ENCODE data around the gene VDAC1. TPM values are rescaled to one million over a fixed set of nuclear protein-coding genes. Genes with fewer than 3 reads are reported as not detected.

VDAC1 gene
- total RNA-seq, 2 experiments from 2014 or later = 157 to 247 TPM

DNA sequence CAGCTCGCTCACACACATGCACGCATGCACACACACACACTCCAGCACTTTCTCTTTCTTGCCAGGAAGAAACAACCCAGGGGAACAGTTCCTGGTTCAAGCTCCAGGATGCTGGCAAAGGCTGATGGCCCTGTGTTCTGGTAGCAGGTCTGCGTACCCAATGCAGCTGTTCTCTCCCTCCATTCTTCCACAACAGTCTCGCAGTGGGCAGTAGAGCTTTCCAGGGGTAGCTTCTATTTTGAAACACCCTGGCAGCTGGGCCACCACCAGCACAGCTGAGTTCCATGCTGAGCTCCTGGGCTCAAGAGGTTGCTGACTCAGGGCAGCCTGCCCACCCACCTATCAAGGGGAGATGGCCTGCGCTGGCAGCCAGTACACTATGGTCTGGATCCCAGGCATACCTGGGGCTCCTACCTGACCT is 4.7 kb downstream of the VDAC1 start:
- H3K4me2 ChIP-seq (ENCODE audit: low read length) = no peak overlapping the region
- no peak for DNase-seq (ENCODE audit: low spot score)
- CTCF ChIA-PET (ENCODE audit: unreplicated experiment) = interaction anchor here (0.6 kb wide), 1 partner anchor 39 kb away, joined by 3 read pairs; no protein-coding TSS in a partner anchor
- no peak for TF ChIP-seq EZH2phosphoT487 (IDR thresholded peaks at IDR 0.05; ENCODE audit: borderline replicate concordance, low read depth, low read length)
- TF ChIP-seq, protein P1, sequence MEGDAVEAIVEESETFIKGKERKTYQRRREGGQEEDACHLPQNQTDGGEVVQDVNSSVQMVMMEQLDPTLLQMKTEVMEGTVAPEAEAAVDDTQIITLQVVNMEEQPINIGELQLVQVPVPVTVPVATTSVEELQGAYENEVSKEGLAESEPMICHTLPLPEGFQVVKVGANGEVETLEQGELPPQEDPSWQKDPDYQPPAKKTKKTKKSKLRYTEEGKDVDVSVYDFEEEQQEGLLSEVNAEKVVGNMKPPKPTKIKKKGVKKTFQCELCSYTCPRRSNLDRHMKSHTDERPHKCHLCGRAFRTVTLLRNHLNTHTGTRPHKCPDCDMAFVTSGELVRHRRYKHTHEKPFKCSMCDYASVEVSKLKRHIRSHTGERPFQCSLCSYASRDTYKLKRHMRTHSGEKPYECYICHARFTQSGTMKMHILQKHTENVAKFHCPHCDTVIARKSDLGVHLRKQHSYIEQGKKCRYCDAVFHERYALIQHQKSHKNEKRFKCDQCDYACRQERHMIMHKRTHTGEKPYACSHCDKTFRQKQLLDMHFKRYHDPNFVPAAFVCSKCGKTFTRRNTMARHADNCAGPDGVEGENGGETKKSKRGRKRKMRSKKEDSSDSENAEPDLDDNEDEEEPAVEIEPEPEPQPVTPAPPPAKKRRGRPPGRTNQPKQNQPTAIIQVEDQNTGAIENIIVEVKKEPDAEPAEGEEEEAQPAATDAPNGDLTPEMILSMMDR (conservative IDR thresholded peaks at IDR 0.05; ENCODE audit: low read length) = no peak
- H3K4me1 ChIP-seq (ENCODE audit: insufficient read depth, low read length, poor library complexity, severe bottlenecking) = peaks cover 47% of the 10 kb centered on the region
- no peak overlapping the region for H3K4me3 ChIP-seq (ENCODE audit: low read depth, low read length, poor library complexity, severe bottlenecking)
- no TSS peak for BruUV-seq (replicated peaks)
- H3K27ac ChIP-seq (ENCODE audit: low read depth, low read length, poor library complexity, severe bottlenecking) = no peak overlapping the region
- intact Hi-C loops (cut with micrococcal nuclease; ENCODE audit: unreplicated experiment) = no loop called here
- H3K36me3 ChIP-seq (ENCODE audit: insufficient read depth, low read length) = peaks cover 54% of the 10 kb centered on the region
- H4K20me1 ChIP-seq (ENCODE audit: insufficient read depth, low read length) = 0 out of 2 replicates have a peak, but pooled peaks cover 16% of the 10 kb centered on the region
- peaks cover 88% of the 10 kb centered on the region for H3K79me2 ChIP-seq (ENCODE audit: insufficient read depth, low read depth, low read length)
- POLR2A ChIA-PET = interaction anchor here (0.9 to 1.5 kb wide), 2 partner anchors 9 to 50 kb away, joined by 3 read pairs; no protein-coding TSS in a partner anchor
- no peaks in the 10 kb centered on the region for H3K9me2 ChIP-seq (ENCODE audit: insufficient read depth, low read length)
- H2AFZ ChIP-seq (ENCODE audit: low read length) = no peak overlapping the region
- H3K9me3 ChIP-seq (ENCODE audit: low read length) = no peaks in the 10 kb centered on the region

DNA sequence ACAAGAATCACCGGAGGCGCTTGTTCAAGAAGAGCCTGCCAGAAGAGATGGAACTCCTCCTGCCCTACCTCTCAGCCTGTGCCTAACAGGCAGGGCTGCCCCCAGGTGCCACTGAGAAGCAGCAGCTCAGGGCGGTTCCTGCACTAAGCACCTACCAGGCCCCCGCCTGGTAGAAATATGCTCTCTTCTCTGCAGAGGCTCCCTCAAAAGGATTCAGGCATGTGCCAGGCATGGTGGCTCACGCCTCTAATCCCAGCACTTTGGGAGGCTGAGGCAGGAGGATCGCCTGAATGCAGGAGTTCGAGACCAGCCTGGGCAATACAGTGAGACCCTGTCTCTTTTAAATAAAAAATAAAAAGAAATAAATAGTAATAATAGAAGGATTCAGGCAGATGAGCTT is 6.0 kb downstream of the VDAC1 start:
- no peaks in the 10 kb centered on the region for H3K9me2 ChIP-seq (ENCODE audit: insufficient read depth, low read length)
- H3K9me3 ChIP-seq (ENCODE audit: low read length) = no peaks in the 10 kb centered on the region
- peaks cover 99% of the 10 kb centered on the region for H3K79me2 ChIP-seq (ENCODE audit: insufficient read depth, low read depth, low read length)
- peaks cover 58% of the 10 kb centered on the region for H3K4me1 ChIP-seq (ENCODE audit: insufficient read depth, low read length, poor library complexity, severe bottlenecking)
- DNase-seq (ENCODE audit: low spot score) = no peak
- H3K27ac ChIP-seq (ENCODE audit: low read depth, low read length, poor library complexity, severe bottlenecking) = no peak overlapping the region
- TF ChIP-seq, protein P1 (conservative IDR thresholded peaks at IDR 0.05; ENCODE audit: low read length) = no peak
- no peak for TF ChIP-seq EZH2phosphoT487 (IDR thresholded peaks at IDR 0.05; ENCODE audit: borderline replicate concordance, low read depth, low read length)
- no peak overlapping the region for H3K4me2 ChIP-seq (ENCODE audit: low read length)
- H3K4me3 ChIP-seq (ENCODE audit: low read depth, low read length, poor library complexity, severe bottlenecking) = no peak overlapping the region
- intact Hi-C loops (cut with micrococcal nuclease; ENCODE audit: unreplicated experiment) = no loop called here
- BruUV-seq (replicated peaks) = no TSS peak
- H2AFZ ChIP-seq (ENCODE audit: low read length) = no peak overlapping the region
- ChIA-PET POLR2A (interaction anchor here (1.5 kb wide), 1 partner anchor 8 kb away, joined by 3 read pairs; no protein-coding TSS in a partner anchor), CTCF (ENCODE audit: unreplicated experiment) (no interaction called here)
- peaks cover 56% of the 10 kb centered on the region for H3K36me3 ChIP-seq (ENCODE audit: insufficient read depth, low read length)
- peaks cover 29% of the 10 kb centered on the region for H4K20me1 ChIP-seq (ENCODE audit: insufficient read depth, low read length)

DNA sequence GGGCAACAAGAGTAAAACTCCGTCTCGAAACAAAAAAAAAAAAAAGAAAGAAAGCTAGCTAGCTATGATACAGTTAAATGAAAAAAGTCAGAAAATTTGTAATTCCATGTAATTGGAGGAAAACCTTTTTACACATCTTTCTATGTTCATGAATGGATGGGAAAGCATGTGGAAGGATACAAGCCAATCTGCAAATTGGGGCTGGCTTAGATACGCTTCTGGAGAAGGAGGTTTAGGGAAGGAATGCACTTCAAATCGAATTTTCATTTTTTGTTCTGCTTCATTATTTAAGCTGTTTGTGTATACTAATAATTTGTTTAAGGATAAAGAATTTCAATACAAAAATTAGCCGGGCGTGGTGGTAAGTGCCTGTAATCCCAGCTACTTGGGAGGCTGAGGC is 6.7 kb downstream of the VDAC1 start:
- Histone ChIP-seq H4K20me1 (ENCODE audit: insufficient read depth, low read length) (peaks cover 36% of the 10 kb centered on the region), H3K4me2 (ENCODE audit: low read length) (no peak overlapping the region), H3K4me1 (ENCODE audit: insufficient read depth, low read length, poor library complexity, severe bottlenecking) (peaks cover 63% of the 10 kb centered on the region), H3K4me3 (ENCODE audit: low read depth, low read length, poor library complexity, severe bottlenecking) (no peak overlapping the region), H3K9me3 (ENCODE audit: low read length) (no peaks in the 10 kb centered on the region), H3K79me2 (ENCODE audit: insufficient read depth, low read depth, low read length) (peaks cover 99% of the 10 kb centered on the region), H3K36me3 (ENCODE audit: insufficient read depth, low read length) (peaks cover 52% of the 10 kb centered on the region), H2AFZ (ENCODE audit: low read length) (no peak overlapping the region), H3K9me2 (ENCODE audit: insufficient read depth, low read length) (no peaks in the 10 kb centered on the region), H3K27ac (ENCODE audit: low read depth, low read length, poor library complexity, severe bottlenecking) (no peak overlapping the region)
- TF ChIP-seq, protein P1 (conservative IDR thresholded peaks at IDR 0.05; ENCODE audit: low read length) = no peak
- no peak for TF ChIP-seq EZH2phosphoT487 (IDR thresholded peaks at IDR 0.05; ENCODE audit: borderline replicate concordance, low read depth, low read length)
- ChIA-PET CTCF (ENCODE audit: unreplicated experiment) (interaction anchor here (1.2 kb wide), 1 partner anchor 17 kb away, joined by 3 read pairs; no protein-coding TSS in a partner anchor), POLR2A (interaction anchor here (0.6 to 0.7 kb wide), 4 partner anchors 209 to 925 kb away, joined by 3 to 5 read pairs (median 4); no protein-coding TSS in a partner anchor)
- no TSS peak for BruUV-seq (replicated peaks)
- intact Hi-C loops (cut with micrococcal nuclease; ENCODE audit: unreplicated experiment) = no loop called here
- no peak for DNase-seq (ENCODE audit: low spot score)

All from OCI-LY7 (cell line).